ENCODE results near the gene SLC16A9.
"Not testable (repeated sequence)": the region's sequence is repeated elsewhere in the genome, so short reads cannot be mapped to it uniquely, and the experiment has no call there.

The SLC16A9 gene

DNA sequence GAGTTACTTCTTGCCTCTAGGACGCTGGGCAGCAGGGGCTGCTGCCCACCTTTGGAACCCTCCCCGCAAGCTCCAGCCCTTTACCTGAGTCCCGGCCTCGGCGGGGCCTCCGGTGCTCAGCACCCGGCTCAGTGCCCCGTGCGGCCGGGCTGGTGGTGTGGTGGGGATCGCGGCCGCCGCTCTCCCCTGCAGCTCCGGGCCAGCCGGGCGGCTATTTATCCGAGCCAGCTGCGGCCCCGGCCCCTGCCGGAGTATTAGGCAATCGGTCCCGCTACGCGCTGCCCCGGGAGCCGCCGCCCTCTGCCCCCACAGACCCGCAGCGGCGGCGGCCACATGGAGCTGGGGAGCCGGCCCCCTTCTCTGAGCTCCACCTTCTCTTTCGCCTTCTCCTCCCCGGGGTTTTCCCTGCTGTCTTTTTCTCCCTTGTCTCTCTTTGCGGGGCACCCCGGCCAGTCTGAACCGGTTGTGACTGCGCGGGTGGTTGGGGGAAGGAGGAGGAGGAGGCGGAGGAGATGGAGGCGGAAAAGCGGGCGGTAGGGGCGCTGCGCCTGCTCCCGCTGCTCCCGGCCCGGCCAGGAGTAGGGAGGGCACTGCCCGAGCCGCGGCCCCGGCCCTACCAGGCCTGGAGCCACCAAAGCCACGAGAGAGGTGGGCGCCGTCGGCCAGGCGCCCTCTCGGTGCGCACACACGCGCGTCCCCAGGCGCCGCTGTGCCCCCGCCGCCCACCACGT is at the start of gene SLC16A9:
Gene SLC16A9, minus strand, starts transcription at position 456 of the 731 bp plus-strand sequence. CDS start 25,559 bp downstream, outside the sequence.
- no peak for DNase-seq (ENCODE audit: low read depth, low spot score)

- DNase-seq (ENCODE audit: low read depth, low spot score), result no peak
These were observed 48.3 kb upstream of the SLC16A9 start for GRCh38 chr10:59757966-59758365.

DNA sequence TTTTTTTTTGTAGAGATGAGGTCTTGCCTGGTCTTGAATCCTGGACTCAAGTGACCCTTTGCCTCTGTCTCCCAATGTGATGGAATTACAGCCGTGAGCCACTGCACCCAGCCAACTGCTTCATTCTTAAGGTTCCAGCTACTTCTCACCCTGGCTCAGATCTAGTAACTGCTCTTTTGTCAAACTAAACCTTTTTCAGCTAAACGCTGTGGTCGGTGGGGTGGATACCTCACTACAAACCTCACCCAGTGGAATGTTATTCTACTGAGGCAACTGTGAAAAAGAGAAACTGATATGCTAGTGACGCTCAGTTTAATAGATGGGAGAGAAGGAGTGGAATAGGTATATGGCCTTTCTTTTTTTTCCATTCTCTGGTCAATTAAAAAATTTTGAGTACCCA is 45.3 kb upstream of the SLC16A9 start:
- DNase-seq (ENCODE audit: low read depth, low spot score), result no peak

- DNase-seq (ENCODE audit: low read depth, low spot score), result no peak
These were observed 43.6 kb upstream of the SLC16A9 start, which contains the start of gene MRLN for GRCh38 chr10:59753267-59753666. Gene MRLN (minus strand): TSS chr10:59753455.

- DNase-seq (ENCODE audit: low read depth, low spot score), result no peak
These were observed 42.8 kb upstream of the SLC16A9 start for GRCh38 chr10:59752278-59752940.

DNA sequence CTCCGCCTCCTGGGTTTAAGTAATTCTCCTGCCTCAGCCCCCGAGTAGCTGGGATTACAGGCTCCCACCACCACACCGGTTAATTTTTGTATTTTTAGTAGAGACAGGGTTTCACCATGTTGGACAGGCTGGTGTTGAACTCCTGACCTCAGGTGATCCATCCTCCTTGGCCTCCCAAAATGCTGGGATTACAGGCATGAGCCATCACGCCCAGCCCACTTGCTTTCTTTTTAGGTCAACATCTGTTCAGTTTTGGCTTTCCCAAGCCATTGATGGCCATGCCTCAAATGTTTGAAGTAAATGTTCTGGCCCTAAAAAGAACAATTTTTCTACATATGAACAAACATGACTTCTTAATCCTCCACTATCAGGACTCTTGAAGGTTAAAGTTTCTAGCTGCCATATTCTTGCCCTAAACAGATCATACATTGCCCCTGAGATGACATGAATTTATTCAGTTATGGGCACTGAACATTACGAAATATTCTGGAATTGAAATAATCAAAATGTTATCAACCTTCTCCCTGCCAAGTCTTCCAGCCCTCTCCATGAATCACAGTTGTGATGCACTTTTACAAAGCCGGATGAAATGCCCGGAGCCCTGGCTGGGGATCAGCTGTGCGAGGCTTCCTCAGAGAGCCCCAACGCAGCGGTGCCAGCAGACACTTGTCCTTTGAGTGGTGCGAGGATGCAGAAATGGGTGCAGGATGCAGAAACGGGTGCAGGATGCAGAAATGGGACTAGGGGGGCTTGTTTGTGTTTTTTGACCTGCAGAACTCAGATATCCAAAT is 40.7 kb upstream of the SLC16A9 start:
- DNase-seq (ENCODE audit: low read depth, low spot score), result no peak

- DNase-seq (ENCODE audit: low read depth, low spot score), result no peak
These were observed 39.2 kb upstream of the SLC16A9 start for GRCh38 chr10:59748834-59749233.

DNA sequence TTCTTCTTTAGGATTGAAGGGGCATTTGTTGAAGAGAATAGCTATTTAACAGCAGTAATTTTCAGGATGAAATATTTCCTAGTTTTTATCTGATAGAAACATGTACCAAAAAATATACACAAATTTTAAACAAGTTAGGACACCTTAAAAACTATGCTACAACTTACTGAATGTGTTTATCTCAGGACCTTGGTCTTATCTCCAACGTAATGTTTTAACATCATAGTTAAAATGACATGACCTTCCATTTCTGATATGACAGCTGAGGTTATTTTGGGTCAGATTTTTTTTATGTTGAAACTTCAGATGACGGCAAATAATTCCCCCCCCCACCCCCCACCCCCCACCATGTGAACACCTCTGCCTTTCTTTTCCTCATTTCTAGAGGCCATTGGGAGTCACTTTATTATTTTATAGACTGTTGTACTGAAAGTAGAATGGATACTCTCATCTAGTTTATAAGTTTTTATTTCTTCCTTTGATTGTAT is 35.6 kb upstream of the SLC16A9 start:
- DNase-seq (ENCODE audit: low read depth, low spot score), result no peak

DNA sequence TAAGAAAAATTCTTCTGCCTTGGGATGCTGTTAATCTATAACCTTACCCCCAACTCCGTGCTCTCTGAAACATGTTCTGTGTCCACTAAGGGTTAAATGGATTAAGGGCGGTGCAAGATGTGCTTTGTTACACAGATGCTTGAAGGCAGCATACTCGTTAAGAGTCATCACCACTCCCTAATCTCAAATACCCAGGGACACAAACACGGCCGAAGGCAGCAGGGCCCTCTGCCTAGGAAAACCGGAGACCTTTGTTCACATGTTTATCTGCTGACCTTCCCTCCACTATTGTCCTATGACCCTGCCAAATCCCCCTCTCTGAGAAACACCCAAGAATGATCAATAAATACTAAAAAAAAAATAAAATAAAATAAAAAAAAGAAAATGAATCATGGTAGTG is 35.1 kb upstream of the SLC16A9 start:
- not testable (repeated sequence) for DNase-seq (ENCODE audit: low read depth, low spot score)

- not testable (repeated sequence) for DNase-seq (ENCODE audit: low read depth, low spot score)
These were observed 34.5 kb upstream of the SLC16A9 start for GRCh38 chr10:59744156-59744555.

DNA sequence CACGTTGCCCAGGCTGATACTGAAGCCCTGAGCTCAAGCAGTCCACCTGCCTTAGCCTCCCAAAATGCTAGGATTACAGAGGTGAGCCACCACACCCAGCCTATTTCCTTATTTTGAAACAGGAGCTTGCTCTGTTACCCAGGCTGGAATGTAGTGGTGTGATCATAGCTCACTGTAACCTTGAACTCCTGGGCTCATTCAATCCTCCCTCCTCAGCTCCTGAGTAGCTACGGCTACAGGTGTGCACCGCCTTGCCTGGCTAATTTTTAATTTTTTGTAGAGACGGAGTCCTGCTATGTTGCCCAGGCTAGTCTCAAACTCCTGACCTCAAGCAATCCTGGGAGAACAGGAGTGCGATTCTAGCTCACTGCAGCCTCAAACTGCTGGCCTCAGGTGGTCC is 31.9 kb upstream of the SLC16A9 start:
- DNase-seq (ENCODE audit: low read depth, low spot score), result no peak

GRCh38 chr10:59741048-59741447 is 31.4 kb upstream of the SLC16A9 start:
- no peak for DNase-seq (ENCODE audit: low read depth, low spot score)

- DNase-seq (ENCODE audit: low read depth, low spot score), result no peak
These were observed 27.1 kb upstream of the SLC16A9 start for GRCh38 chr10:59736749-59737148.

- DNase-seq (ENCODE audit: low read depth, low spot score), result no peak
These were observed 25.6 kb upstream of the SLC16A9 start for GRCh38 chr10:59735296-59735695.

DNA sequence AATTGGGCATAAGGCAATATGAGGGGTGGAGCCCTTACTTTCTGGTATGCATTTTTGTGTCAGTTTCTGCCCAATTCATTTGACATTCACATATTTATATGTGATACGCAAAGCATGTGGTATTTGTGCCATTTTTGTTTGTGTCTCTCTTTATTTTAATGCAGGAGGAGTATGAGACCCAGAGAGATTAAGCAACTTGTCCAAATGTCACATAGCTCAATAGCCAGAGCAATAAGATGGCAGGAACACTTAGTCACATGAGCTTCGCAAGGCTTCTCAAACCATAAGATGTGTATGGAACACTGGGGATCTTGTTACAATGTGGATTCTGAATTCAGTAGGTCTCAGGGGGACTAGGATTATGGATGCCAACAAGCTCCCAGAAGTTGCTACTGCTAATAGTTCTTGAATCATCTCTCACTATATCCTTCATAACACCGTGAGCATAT is 24.4 kb upstream of the SLC16A9 start:
- DNase-seq (ENCODE audit: low read depth, low spot score), result no peak

DNA sequence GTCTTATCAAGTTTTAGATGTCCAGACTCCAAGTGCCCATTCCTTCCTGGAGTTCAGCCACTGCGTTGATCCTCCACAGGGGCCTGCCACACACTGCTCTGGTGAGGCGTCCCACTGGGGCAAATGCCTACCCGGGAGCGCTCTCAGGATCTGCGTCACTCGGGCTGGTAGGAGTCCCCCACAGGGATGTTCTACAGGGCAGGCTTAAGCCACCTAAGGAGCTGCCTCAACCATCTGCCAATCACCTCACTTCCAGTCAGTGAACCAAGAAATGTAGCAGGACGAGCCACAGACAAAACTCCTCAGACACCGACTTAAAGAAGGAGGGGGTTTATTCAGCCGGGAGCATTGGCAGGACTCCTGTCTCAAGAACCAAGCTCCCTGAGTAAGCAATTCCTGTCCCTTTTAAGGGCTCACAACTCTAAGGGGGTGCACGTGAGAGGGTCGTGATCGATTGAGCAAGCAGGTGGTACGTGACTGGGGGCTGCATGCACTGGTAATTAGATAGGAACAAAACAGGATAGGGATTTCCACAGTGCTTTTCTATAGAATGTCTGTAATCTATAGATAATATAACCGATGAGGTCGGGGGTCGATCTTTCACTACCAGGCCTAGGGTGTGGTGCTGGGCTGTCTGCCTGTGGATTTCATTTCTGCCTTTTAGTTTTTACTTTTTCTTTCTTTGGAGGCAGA is 23.8 kb upstream of the SLC16A9 start:
- DNase-seq (ENCODE audit: low read depth, low spot score), result not testable (repeated sequence)

DNA sequence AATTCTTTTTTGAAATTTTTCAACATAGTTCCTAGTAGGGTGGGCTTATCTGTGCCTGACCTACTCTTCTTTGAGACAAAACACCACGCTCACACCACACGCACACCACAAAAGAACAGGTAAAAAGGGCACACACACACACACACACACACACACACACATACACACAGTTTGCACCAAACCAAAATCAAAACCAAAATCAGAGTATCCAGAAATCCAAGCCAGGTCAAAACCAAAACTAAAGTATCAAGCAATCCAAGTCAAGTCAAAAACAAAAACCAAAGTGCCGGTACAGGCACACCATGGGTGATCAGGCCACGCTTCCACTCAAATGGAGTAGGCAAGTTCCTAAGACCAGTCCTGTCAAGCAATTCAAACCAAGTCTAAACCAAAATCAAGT is 23.2 kb upstream of the SLC16A9 start:
- not testable (repeated sequence) for DNase-seq (ENCODE audit: low read depth, low spot score)

- DNase-seq (ENCODE audit: low read depth, low spot score), result not testable (repeated sequence)
These were observed 19.5 kb upstream of the SLC16A9 start for GRCh38 chr10:59729167-59729566.

GRCh38 chr10:59724098-59724938 is 14.7 kb upstream of the SLC16A9 start:
- no peak for DNase-seq (ENCODE audit: low read depth, low spot score)

DNA sequence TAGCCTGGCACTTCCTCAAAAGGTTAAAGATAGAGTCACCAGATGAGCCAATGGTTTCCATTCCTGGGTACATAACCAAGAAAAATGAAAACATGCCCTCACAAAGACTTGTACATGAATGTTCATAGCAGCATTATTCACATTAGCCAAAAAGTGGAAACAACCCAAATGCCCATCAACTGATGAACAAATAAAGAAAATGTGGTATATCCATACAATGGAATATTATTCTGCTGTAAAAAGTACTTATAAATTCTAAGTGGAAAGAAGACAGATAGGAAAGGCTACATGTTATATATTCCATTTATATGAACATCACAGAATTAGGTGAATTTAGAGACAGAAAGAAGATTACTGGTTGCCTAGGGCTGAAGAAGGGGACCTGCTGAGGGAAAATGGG is 10.7 kb upstream of the SLC16A9 start:
- DNase-seq (ENCODE audit: low read depth, low spot score), result no peak

DNA sequence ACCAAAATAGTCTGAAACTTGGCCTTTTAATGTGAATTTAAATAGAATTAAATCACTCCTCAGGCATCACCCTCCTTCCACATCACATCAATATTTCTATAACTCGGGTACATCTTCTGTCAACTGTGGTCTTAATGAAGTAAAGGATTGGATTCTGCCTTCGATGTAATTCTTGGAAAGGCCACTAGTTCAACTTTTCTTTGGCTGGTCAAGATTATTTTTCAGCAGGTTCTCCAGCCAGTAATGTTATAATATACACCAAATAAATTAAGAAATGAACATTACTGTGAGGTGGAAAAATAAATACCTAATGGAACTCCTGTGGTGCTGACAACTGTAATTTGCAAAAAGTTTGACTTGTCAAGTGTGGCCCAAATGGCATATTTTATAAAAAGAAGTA is 9.7 kb upstream of the SLC16A9 start:
- no peak for DNase-seq (ENCODE audit: low read depth, low spot score)
